Measurements from ENCODE around the gene HIPK2.

DNA sequence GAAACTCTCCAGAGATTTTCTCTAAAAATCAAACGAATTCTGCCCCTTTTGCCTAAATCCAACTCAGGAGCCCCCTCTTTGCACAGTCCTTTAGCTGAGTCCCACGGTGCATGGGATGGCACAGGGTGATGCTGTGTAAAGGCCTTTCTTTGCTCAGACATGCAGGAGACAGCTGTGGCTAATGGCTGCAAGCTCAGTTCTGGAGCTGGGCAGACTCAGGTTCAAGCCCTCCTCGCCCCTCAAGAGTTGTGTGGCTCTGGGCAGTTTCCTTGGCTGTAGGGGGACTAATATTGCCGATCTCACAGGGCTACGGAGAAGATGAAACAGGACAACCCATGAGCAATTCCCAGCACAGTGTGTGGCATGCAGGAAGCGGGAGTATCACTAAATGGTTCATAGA, 211.7 kb downstream of the HIPK2 start:
- TF ChIP-seq, protein P1, sequence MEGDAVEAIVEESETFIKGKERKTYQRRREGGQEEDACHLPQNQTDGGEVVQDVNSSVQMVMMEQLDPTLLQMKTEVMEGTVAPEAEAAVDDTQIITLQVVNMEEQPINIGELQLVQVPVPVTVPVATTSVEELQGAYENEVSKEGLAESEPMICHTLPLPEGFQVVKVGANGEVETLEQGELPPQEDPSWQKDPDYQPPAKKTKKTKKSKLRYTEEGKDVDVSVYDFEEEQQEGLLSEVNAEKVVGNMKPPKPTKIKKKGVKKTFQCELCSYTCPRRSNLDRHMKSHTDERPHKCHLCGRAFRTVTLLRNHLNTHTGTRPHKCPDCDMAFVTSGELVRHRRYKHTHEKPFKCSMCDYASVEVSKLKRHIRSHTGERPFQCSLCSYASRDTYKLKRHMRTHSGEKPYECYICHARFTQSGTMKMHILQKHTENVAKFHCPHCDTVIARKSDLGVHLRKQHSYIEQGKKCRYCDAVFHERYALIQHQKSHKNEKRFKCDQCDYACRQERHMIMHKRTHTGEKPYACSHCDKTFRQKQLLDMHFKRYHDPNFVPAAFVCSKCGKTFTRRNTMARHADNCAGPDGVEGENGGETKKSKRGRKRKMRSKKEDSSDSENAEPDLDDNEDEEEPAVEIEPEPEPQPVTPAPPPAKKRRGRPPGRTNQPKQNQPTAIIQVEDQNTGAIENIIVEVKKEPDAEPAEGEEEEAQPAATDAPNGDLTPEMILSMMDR (optimal IDR thresholded peaks at IDR 0.05 in 1 of 3, IDR thresholded peaks at IDR 0.05 in 1 of 3, conservative IDR thresholded peaks at IDR 0.05 in 1 of 3; ENCODE audit: extremely low read depth in 1 of 3, insufficient read depth in 2 of 3, low read length in 3 of 3) = no peak
- no peak for TF ChIP-seq EZH2 (IDR thresholded peaks at IDR 0.05; ENCODE audit: low read length)
